OCI-M2 (cell line): Measurements from ENCODE around the gene MGAT2.
A peak's percentile ranks its signal among the peaks of the same experiment; 100 is the strongest.
"Not testable (repeated sequence)": the region's sequence is repeated elsewhere in the genome, so short reads cannot be mapped to it uniquely, and the experiment has no call there.

Source experiments
- DNase-seq: peaks from one replicate; lab custom pipeline; 2025; ENCODE audit not compliant: unreplicated experiment; lab: John Stamatoyannopoulos, UW

MGAT2 gene

GRCh38 chr14:49620182-49621113 lies at the start of gene MGAT2, which contains the start of gene RPL36AL:
Gene MGAT2 (plus strand): TSS chr14:49620799. CDS start chr14:49621269, 470 bp downstream.
Gene RPL36AL (minus strand): TSS chr14:49620626. CDS start chr14:49619104, 1,522 bp downstream.
- peak; percentile 93 for DNase-seq

- DNase-seq: no peak
Observed at GRCh38 chr14:49574038-49574437, 46.6 kb upstream of the MGAT2 start.

- DNase-seq: no peak
Observed at GRCh38 chr14:49578141-49578540, 42.5 kb upstream of the MGAT2 start.

- DNase-seq: no peak
Observed at GRCh38 chr14:49579841-49580240, 40.8 kb upstream of the MGAT2 start.

GRCh38 chr14:49581209-49582112 lies 39.1 kb upstream of the MGAT2 start:
- no peak for DNase-seq

- DNase-seq: no peak
Observed at GRCh38 chr14:49582113-49582977, 38.3 kb upstream of the MGAT2 start.

GRCh38 chr14:49583629-49584028 lies 37.0 kb upstream of the MGAT2 start:
- no peak for DNase-seq

GRCh38 chr14:49584058-49584457 lies 36.5 kb upstream of the MGAT2 start:
- DNase-seq: no peak

GRCh38 chr14:49584981-49585640 lies 35.5 kb upstream of the MGAT2 start:
- not testable (repeated sequence) for DNase-seq

- DNase-seq: peak; percentile 98
Observed at GRCh38 chr14:49585803-49586672, 34.6 kb upstream of the MGAT2 start, which contains the start of gene RPS29. Gene RPS29 (minus strand): TSS chr14:49586380. CDS start chr14:49586346, 34 bp downstream.

- peak; percentile 81 for DNase-seq
Observed at GRCh38 chr14:49586673-49587460, 33.7 kb upstream of the MGAT2 start.

GRCh38 chr14:49589387-49589786 lies 31.2 kb upstream of the MGAT2 start:
- no peak for DNase-seq

- DNase-seq: no peak
Observed at GRCh38 chr14:49593016-49593415, 27.6 kb upstream of the MGAT2 start.

- DNase-seq: peak; percentile 72
Observed at GRCh38 chr14:49594347-49595091, 26.1 kb upstream of the MGAT2 start.

- DNase-seq: no peak
Observed at GRCh38 chr14:49598189-49598484, 22.5 kb upstream of the MGAT2 start.

GRCh38 chr14:49598485-49599300 lies 21.9 kb upstream of the MGAT2 start, which contains the start of gene LRR1:
Gene LRR1 (plus strand): TSS chr14:49598940. CDS start chr14:49599021, 81 bp downstream.
- peak; percentile 89 for DNase-seq

GRCh38 chr14:49607583-49607982 lies 13.0 kb upstream of the MGAT2 start:
- no peak for DNase-seq
